ENCODE results near the gene ELAC2. TPM values are rescaled to one million over a fixed set of nuclear protein-coding genes. Genes with fewer than 3 reads are reported as not detected.

ELAC2 gene
- total RNA-seq, 5 donors from 2014 or later (not counting 1 experiment from before 2014, with no cell fraction given) = 62.5 to 71.6 (median 66.4) TPM

Other genes starting within 250 kb of the ELAC2 start
- gene ARHGAP44, start 228.5 kb downstream of the ELAC2 start, total RNA-seq = under 1 TPM in 3 of 5 donors, not detected in 2; 0.15 to 0.39 (median 0.38) TPM

Measured in T-cell (primary cell).